Measurements from ENCODE around the gene CDK6.

The CDK6 gene

GRCh38 chr7:92742186-92742585 is 94.2 kb downstream of the CDK6 start:
- CTCF ChIA-PET, result no interaction called here
- POLR2A ChIA-PET, result no interaction called here
- TF ChIP-seq L3MBTL2 (conservative IDR thresholded peaks at IDR 0.05) (no peak), PKNOX1 (IDR thresholded peaks at IDR 0.05) (no peak), FOXK2 (IDR thresholded peaks at IDR 0.05) (no peak), SP1 (IDR thresholded peaks at IDR 0.05) (no peak), ZNF384 (IDR thresholded peaks at IDR 0.05) (no peak), TARDBP (IDR thresholded peaks at IDR 0.05) (no peak), BHLHE40 (IDR thresholded peaks at IDR 0.05; ENCODE audit: borderline replicate concordance) (no peak), CTBP1 (IDR thresholded peaks at IDR 0.05; ENCODE audit: borderline replicate concordance) (no peak), ARNT (IDR thresholded peaks at IDR 0.05) (no peak), LEF1 (IDR thresholded peaks at IDR 0.05; ENCODE audit: borderline replicate concordance) (no peak), FOXA1 (IDR thresholded peaks at IDR 0.05) (no peak), NFRKB (IDR thresholded peaks at IDR 0.05) (no peak), FOXM1 (IDR thresholded peaks at IDR 0.05; ENCODE audit: borderline replicate concordance) (no peak), SUZ12 (IDR thresholded peaks at IDR 0.05) (no peak), ELF4 (IDR thresholded peaks at IDR 0.05) (no peak)
- DNase-seq (ENCODE audit: extremely low spot score), result no peak

GRCh38 chr7:92740700-92741126 is 95.7 kb downstream of the CDK6 start:
- DNase-seq (ENCODE audit: extremely low spot score), result no peak
- CTCF ChIA-PET, result no interaction called here
- POLR2A ChIA-PET, result no interaction called here
- no peak for TF ChIP-seq SP1 (IDR thresholded peaks at IDR 0.05)
- TF ChIP-seq FOXK2 (IDR thresholded peaks at IDR 0.05), result no peak
- TF ChIP-seq FOXA1 (IDR thresholded peaks at IDR 0.05), result no peak
- no peak for TF ChIP-seq ZNF384 (IDR thresholded peaks at IDR 0.05)
- TF ChIP-seq ELF4 (IDR thresholded peaks at IDR 0.05), result no peak
- TF ChIP-seq FOXM1 (IDR thresholded peaks at IDR 0.05; ENCODE audit: borderline replicate concordance), result no peak
- TF ChIP-seq TARDBP (IDR thresholded peaks at IDR 0.05), result no peak
- TF ChIP-seq SUZ12 (IDR thresholded peaks at IDR 0.05), result no peak
- no peak for TF ChIP-seq PKNOX1 (IDR thresholded peaks at IDR 0.05)
- TF ChIP-seq ARNT (IDR thresholded peaks at IDR 0.05), result no peak
- TF ChIP-seq CTBP1 (IDR thresholded peaks at IDR 0.05; ENCODE audit: borderline replicate concordance), result no peak
- no peak for TF ChIP-seq BHLHE40 (IDR thresholded peaks at IDR 0.05; ENCODE audit: borderline replicate concordance)
- TF ChIP-seq HDGF (IDR thresholded peaks at IDR 0.05; ENCODE audit: borderline replicate concordance), result no peak
- TF ChIP-seq NFRKB (IDR thresholded peaks at IDR 0.05), result no peak

DNA sequence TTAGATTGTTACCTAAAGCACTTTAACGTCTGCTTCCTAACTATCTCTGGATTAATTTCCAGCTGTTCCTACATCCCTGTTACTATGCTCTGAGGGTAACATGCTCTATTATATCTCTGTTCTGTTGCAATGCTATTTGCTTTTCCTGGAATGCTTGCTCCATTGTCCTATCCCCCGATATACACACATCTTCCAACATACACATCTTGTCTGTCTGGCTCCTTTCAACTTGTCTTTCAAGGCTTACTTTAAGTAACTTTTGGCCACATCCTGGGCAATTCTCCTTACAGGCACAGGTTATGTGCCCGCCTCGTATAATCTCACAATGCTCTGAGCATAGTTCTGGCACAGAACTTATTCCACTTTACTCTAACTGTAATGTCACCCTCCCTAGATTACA is 96.2 kb downstream of the CDK6 start:
- TF ChIP-seq CTBP1 (IDR thresholded peaks at IDR 0.05; ENCODE audit: borderline replicate concordance), result no peak
- no peak for TF ChIP-seq FOXK2 (IDR thresholded peaks at IDR 0.05)
- no peak for TF ChIP-seq ZNF384 (IDR thresholded peaks at IDR 0.05)
- no peak for TF ChIP-seq NFRKB (IDR thresholded peaks at IDR 0.05)
- TF ChIP-seq TARDBP (IDR thresholded peaks at IDR 0.05), result no peak
- TF ChIP-seq L3MBTL2 (conservative IDR thresholded peaks at IDR 0.05), result no peak
- CTCF ChIA-PET, result no interaction called here
- POLR2A ChIA-PET, result no interaction called here
- DNase-seq (ENCODE audit: extremely low spot score), result no peak

DNA sequence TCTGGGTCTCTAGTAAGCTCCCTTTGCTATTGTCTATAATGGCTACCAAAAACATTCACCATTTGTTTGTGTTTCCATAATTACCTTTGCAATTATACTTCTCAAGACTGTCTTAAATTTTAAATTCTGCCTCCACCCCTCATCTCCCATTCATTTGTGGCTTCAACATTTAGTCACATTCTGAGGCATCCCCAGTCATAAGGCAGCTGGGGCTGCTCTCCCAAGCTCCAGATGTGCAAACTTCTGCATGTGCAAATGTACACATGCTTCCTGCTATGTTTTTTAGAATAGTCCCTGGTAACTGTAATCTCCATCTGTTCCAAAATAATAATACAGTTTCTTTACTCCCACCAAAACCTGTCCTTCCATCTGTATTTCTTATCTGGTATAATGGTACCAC is 97.3 kb downstream of the CDK6 start:
- ChIA-PET CTCF (no interaction called here), POLR2A (no interaction called here)
- DNase-seq (ENCODE audit: extremely low spot score), result no peak
- TF ChIP-seq FOXA1 (IDR thresholded peaks at IDR 0.05), result no peak
- TF ChIP-seq CTBP1 (IDR thresholded peaks at IDR 0.05; ENCODE audit: borderline replicate concordance), result no peak

GRCh38 chr7:92737706-92738105 is 98.7 kb downstream of the CDK6 start:
- POLR2A ChIA-PET, result no interaction called here
- TF ChIP-seq FOXM1 (IDR thresholded peaks at IDR 0.05; ENCODE audit: borderline replicate concordance), result no peak
- CTCF ChIA-PET, result no interaction called here
- no peak for DNase-seq (ENCODE audit: extremely low spot score)

GRCh38 chr7:92736870-92737269 is 99.5 kb downstream of the CDK6 start:
- POLR2A ChIA-PET, result no interaction called here
- CTCF ChIA-PET, result no interaction called here
- no peak for DNase-seq (ENCODE audit: extremely low spot score)
- TF ChIP-seq NFRKB (IDR thresholded peaks at IDR 0.05) (no peak), FOXK2 (IDR thresholded peaks at IDR 0.05) (no peak), BHLHE40 (IDR thresholded peaks at IDR 0.05; ENCODE audit: borderline replicate concordance) (no peak)

DNA sequence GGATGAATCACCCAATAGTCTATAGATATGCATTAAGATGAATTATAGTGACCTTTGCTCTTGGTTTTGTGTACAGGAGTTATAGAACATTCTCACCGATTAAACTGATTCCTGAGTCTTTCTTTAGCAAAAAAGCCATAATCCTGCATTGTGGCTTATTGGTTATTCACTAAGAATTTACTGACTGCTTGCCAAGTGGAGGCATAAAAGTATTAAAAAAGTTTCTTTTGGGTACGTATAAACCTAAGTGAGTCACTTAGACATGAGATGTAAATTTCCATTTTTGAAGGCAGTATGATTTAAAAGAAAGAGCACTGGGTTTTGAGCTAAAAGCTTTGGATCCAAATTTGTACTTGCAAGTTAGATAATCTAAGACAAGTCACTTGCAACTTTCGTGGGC is 100.7 kb downstream of the CDK6 start:
- DNase-seq (ENCODE audit: extremely low spot score), result no peak
- CTCF ChIA-PET, result no interaction called here
- POLR2A ChIA-PET, result no interaction called here
- TF ChIP-seq ZNF384 (IDR thresholded peaks at IDR 0.05) (no peak), L3MBTL2 (conservative IDR thresholded peaks at IDR 0.05) (no peak)

GRCh38 chr7:92732316-92733036 is 103.9 kb downstream of the CDK6 start:
- no peak for DNase-seq (ENCODE audit: extremely low spot score)
- ChIA-PET POLR2A (no interaction called here), CTCF (no interaction called here)
- TF ChIP-seq CTBP1 (IDR thresholded peaks at IDR 0.05; ENCODE audit: borderline replicate concordance) (no peak), PKNOX1 (IDR thresholded peaks at IDR 0.05) (no peak), ARNT (IDR thresholded peaks at IDR 0.05) (no peak), SUZ12 (IDR thresholded peaks at IDR 0.05) (no peak), NFRKB (IDR thresholded peaks at IDR 0.05) (no peak), FOXA1 (IDR thresholded peaks at IDR 0.05) (no peak), LEF1 (IDR thresholded peaks at IDR 0.05; ENCODE audit: borderline replicate concordance) (no peak), FOXK2 (IDR thresholded peaks at IDR 0.05) (no peak), HDGF (IDR thresholded peaks at IDR 0.05; ENCODE audit: borderline replicate concordance) (no peak), L3MBTL2 (conservative IDR thresholded peaks at IDR 0.05) (no peak), SP1 (IDR thresholded peaks at IDR 0.05) (no peak), TARDBP (IDR thresholded peaks at IDR 0.05) (no peak), FOXM1 (IDR thresholded peaks at IDR 0.05; ENCODE audit: borderline replicate concordance) (no peak), ELF4 (IDR thresholded peaks at IDR 0.05) (no peak), BHLHE40 (IDR thresholded peaks at IDR 0.05; ENCODE audit: borderline replicate concordance) (no peak), ZNF384 (IDR thresholded peaks at IDR 0.05) (no peak)
